ENCODE measurements around the gene CALN1.
"Not testable (repeated sequence)": the region's sequence is repeated elsewhere in the genome, so short reads cannot be mapped to it uniquely, and the experiment has no call there.

The CALN1 gene

DNA sequence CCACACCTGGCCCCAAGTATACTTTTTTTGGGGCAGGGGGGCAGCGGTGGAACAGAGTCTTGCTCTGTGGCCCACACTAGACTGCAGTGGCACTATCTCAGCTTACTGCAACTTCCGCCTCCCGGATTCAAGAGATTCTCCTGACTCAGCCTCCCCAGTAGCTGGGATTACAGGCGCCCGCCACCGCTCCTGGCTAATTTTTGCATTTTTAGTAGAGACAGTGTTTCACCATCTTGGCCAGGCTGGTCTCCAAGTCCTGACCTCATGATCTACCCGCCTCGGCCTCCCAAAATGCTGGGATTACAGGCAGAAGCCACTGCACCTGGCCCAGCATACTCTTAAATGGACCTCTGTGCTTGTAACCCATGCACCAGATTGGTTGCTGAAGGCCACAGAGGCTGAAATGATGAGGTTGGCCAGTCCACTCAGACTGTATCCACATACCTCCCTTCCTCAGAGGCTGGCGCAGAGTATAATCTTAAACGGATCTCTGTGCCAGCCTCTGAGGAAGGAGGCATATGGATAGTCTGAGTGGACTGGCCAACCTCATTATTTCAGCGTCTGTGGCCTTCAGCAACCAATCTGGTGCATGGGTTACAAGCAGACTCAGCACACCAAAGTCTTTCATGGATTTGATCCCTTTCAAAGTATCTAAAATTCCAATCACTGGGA, 3.0 kb downstream of the CALN1 start:
- no peak for DNase-seq

DNA sequence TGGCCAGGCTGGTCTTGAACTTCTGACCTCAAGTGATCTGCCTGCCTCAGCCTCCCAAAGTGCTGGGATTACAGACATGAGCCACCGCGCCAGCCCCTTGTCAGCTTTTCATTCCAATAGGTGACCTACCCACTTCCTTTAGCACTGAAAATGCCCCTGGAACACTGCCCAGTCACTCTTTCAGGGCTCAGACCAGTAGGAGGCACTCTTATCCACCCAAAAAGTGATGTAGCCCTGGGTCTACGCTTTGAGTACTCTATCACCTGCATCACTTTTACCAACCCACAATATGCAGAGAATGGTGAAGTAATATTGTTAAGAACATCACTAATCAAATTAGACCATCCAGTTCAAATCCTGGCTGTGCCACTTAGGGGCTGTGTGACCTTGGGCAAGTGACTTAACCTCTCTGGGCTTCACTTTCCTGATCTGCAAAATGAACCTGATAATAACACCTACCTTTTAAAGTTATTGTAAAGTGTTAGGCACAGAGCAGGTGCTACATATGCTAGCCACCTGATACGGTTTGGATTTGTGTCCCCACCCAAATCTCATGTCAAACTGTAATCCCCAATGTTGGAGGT, 5.2 kb downstream of the CALN1 start:
- DNase-seq, result no peak

DNA sequence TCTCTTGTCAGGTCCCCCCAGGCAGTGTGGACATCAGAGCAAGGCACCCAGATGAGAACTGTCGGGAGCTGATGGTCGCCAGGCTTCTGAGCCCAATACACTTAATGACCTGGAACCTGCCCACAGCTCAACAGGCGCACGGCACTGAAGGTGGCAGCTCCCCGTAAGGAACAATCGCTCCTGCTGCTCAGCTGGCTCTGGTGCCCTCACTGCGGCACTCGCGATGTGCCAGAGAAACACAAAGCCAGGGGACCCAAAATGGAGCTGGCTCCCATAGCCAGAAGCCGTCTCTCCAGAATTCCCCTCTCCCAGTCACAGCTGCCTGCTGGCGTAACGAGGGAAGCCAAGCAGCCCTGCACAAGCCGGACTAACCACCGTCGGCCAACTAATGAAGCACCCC, 6.3 kb downstream of the CALN1 start:
- DNase-seq, result no peak

DNA sequence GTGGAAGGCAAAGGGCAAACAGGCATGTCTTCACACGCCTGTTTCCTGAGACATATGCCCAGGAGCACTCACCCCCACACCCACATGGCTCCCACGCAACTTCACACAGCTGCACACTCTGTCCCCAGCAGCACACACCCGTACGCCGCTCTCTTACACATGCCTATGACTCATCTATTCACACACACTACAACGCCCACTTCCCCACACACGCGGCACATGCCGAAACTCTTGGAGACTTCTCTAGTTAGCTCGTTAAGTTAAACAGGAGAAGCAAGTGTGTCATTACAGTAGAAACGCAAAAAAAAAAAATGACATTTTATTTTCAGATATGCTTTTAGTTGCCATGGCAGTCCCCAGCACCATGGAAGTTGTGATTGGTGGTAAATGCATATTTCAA, 6.7 kb downstream of the CALN1 start:
- DNase-seq, result no peak

DNA sequence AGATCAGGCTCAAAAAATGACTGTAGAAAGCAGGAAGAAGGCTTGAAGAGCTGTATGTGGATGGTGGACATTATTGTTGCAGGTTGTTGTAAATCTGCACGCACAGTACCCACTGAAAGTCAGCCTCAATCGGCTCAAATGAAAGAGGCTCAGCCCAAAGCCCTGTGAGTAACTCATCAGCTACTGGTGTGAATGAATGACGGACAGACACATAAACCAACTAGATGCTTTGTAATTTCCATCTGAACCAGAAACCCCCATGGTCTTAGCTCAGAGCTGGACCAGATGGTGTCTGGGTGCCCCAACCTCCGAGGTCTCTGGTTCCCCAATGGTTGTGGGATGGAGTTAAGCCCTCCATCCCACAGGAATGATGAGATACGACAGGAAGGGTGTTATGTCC, 7.4 kb downstream of the CALN1 start:
- no peak for DNase-seq

DNA sequence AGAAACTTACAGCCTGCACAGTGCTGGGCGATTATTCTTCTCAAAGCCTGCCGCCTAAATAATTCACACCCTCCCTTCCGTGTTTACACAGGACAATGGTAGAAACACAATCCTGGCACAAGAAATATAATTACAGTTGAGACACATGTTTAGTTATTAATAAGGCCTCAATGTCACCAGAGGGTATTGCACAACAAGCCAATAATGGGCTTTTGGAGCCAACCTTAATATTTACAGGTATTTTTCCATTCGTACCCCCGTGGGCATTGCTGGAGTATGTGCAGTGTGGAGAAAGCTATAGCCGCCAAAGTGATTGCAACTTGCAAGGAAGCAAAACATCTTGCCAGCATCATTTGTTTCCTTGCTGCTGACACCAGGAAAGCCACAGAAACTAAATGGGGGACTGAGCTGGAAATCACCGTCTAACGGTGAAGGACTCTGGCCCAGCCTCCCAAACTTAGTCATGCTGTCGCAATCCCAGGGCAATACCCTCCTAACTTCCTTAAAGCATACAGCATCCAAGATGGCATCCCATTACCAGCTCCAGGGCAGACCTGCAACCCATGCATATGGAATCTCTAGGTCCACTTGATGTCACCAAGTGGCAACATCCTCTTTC, 8.6 kb downstream of the CALN1 start:
- no peak for DNase-seq

DNA sequence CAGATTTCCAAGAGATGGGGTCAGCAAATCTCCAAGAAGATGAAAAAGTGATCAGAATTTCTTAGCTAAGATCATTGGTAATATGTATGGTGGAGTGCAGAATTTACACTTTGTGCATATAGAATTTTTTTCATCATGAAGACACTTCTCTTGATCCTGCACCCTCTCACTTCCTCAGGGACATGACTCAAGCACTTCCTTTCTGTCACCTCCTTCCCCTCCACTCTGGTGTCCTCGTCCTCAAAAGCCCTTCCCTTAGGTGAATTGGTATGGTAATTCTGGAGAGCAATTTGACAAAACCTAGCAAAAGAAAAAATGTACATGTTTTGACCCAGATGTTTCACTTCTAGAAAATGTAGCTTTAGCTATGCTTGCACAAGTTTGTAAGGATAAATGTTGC, 18.1 kb downstream of the CALN1 start:
- no peak for DNase-seq

DNA sequence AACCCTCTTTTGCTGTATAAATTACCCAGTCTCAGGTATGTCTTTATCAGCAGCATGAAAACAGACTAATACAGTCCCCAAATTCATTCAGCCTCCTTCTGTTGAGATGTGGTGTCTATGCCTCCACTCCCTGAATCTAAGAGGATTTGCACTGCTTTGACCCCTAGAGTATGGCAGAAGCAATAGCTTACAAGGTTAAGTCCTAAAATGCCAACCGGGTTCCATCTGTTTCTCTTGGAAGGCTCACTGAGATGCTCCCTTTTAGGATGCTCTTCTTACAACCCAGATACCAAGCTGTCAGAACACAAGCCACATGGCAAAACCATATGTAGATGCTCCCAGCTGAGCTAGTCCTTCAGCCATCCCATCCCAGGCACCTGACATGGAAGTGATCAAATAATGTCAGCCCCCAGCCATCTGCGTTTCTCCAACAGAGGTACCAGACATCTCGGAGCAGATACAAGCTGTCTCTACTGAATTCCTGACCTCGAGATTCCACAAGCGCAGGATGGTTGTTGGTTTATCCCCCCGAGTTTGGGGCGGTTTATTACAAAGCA, 20.2 kb downstream of the CALN1 start:
- no peak for DNase-seq

DNA sequence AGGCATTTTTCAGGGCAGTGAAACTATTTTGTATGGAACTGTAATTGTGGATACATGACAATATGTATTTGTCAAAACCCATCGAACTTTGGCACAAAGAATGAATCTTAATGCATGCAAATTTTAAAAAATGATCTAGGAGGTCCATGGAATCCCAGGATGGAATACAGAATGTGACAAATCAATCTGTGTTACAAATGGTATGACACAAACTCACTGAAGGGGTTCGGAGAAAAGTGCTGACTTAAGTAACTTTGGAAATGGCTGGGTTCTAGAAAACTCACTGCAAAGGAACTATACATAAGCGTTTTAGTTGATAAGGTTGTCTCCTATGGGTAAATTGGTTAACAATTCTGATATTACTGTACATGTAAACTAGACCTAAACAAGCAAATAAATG, 26.0 kb downstream of the CALN1 start:
- no peak for DNase-seq

DNA sequence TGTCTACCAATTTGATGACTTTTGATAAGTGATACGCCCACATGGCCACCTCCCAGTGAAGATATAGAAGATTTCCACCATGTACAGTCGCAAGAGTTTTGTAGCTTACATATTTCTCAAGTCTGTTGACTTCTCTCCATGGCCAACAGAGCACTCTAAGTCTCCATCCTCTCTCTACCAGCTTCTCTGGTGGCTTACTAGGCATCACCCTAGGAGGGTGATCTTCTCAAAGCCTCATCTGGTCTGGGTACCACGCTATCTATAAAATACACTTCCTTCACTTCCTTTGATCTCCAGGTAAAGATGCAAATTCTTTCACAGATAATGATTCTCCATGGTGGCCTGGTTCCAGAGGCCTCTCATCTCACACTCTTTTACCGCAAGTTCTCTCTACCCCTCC, 49.9 kb downstream of the CALN1 start:
- DNase-seq, result no peak

DNA sequence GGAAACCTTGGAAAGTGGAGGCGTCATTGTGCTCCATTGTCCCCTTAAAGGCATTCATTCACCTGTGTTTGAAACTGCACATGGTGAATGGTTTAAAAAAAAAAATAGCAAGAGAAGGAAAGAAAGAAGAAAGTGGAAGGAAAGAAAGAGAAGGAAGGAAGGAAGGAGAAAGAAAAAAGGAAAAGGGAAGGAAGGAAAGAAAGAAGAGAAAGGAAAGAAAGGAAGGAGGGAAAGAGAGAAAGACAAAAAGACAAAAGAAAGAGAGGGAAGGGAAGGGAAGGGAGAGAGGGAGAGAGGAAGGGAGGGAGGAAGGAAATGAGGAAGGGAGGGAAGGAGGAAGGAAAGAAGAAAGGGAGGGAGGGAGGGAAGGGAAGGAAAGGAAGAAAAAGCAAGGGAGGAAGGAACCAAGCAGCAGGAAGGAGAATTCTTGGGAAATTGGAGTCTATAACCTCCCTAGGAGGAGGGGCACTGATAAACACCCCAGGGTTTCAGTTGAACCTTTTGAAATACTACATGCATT, 66.9 kb downstream of the CALN1 start:
- no peak for DNase-seq

DNA sequence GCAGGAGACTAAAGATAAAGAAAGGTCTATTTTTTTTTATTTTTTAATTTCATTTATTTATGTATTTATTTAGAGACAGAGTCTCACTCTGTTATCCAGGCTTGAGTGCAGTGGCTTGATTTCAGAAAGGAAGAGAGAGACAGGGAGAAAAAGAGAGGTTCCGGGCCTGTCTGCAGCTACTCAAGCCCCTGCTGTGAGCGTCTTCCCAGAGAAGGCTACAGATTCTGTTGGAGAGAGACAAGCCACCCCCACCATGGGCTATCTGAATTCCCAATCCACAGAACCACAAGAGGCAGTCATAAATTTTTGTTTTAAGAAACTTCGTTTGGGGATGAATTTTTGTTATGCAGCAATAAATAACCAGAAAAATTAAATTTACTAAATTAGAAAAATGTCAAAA, 68.1 kb downstream of the CALN1 start:
- no peak for DNase-seq

DNA sequence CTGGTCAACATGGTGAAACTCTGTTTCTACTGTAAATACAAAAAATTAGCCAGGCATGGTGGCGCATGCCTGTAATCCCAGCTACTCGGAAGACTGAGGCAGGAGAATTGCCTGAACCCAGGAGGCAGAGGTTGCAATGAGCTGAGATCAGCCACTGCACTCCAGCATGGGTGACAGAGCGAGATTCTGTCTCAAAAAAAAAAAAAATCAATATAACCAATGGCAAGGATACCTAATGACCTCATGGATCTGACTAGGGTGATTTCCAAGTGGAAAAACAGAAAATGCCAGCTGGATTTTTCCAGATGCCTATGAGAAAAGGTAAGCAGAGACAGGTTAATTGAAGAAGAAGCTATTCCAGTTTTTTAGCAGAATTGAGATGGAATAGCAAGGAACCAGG, 68.8 kb downstream of the CALN1 start:
- not testable (repeated sequence) for DNase-seq

DNA sequence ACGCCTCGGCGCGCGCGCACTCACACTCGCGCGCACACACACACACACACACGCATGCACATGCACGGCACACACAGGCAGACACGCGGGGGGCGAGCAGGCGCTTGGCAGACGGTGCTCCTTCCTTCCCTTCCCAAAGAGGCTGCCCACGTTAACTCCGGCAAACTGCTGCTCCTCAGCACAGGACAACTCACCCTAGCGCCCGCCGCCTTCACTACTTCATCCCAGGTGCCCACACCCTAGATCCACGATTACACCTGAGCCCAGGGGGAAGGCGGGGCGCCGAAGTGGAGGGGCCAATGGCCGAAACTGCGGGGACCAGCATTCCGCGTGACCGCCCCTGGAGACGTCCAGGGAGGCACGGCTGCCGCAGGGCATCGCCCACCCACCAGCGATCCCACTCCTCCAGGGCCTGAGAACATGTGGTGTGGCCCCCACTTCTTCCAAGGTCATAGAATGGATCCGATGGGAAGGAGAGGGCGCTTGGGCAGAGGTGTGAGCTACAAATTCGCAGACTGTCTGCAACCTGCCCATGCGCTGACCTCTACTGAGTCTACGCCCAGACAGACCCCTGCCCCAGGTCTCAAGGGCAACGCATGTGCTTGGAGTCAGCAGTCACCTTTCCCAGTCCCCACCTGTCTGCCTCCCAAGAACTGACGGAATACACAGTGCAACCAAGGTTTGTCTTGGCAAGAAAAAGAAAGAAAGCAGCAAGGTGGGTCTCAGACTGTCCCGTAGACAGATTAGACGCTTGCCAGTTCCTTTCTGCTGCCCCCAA, 74.6 kb downstream of the CALN1 start:
- peak; percentile 47 for DNase-seq

DNA sequence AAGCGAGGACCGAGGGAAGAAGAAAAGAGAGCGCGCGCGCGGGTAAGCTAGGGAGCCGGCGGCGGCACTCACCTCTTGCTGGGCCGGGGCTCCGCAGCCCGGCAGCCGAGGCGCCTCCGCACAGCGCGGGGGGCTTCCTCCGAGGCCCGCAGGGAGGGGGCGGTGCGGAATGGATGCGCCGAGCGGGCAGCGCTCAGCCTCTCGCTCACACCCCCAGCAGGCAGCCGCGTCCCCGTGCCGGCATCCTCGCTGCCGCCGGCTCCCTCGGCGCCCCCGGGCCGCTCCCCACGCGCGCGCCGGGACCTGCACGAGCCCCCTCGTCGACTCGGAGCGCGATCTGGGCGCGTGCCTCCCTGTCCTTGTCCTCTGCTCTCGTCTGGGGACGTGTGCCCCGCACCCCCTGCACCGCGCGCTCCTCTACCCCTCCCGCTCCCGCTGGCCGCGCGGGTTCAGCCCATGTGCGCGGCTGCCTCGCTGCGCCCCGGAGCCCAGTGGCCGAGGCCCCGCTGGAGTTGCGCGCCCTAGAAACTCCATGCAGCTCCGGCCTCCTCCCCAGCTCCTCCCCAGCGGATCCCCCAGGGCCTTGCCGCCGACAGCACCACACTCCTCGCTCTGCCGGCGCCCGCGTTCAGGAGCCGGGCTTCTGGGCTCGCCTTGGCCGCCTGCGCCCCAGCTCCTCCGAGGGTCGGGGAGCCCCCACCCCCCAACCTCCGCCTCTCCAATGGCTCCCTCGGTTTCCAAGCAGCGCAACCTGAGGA, 75.3 kb downstream of the CALN1 start:
- peak; percentile 47 for DNase-seq

DNA sequence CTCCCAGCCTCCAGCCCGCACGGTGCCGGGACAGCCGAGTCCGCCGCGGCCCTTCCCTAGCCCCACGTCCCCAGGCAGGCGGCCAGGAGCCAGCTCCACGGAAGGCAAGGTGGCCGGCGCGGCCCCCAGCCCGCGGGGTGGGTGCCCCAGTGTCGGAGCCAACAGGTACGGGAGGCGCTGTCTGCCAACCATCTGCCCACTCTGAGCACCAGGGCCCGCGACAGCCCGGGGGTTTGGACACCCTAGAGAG, 75.8 kb downstream of the CALN1 start:
- no peak for DNase-seq

DNA sequence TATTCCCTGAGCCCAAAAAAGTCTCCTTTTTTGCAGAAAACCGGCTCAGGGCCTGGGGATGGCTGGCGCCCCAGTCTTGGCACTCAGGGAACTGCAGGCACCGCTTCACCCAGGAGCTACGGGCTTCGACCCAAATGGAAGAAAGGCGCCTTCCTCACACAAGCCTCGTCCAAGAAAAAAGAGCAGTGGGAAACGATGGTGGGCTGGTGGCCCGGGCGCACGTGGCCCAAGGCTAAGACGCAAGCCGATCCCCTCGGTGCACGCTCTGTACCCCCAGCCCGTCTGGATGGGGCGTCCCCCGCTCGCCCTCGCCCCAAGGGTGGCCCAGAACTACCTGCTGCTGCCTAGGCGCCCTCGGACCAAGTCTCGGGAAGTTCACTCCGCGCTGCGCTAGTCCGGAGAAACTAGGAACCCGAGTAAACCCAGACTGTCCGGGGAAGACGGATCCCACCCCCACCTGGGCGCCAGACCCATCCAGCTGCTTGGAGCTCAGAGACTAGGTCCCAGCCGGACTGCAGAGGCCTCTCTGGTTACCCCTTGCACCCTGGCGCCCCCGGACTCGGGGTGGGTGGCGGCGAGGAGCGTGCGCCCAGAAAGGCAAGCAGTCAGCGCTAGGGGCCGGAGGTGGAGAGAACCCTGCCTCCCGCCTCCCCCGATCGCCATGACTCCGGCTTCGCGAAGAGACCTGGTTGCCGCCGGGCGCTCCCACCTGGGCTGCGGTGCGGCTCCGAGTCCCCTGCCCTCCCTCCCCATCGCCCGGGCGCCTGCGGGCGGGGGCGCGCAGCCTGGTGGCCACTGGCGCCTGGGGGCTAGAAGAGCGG, 76.4 kb downstream of the CALN1 start:
- DNase-seq, result no peak

DNA sequence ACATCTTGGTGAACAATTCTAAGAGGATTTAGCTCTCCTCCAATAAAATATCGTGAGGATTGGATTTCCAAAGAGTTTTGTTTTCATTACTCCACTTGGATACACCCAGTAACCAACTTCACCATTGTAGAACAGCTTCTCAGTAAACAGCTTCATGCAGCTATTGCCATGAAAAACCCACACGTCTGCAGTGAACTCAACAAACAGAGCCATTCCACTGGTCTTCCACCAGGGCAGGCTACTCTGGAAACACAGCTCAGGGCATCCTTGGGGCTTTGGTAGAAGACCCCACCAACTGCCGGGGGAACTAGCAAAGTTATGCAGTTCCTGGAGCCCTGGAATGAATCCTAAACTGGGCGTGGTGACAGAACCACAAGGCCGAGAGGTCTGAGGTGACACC, 77.4 kb downstream of the CALN1 start:
- no peak for DNase-seq

DNA sequence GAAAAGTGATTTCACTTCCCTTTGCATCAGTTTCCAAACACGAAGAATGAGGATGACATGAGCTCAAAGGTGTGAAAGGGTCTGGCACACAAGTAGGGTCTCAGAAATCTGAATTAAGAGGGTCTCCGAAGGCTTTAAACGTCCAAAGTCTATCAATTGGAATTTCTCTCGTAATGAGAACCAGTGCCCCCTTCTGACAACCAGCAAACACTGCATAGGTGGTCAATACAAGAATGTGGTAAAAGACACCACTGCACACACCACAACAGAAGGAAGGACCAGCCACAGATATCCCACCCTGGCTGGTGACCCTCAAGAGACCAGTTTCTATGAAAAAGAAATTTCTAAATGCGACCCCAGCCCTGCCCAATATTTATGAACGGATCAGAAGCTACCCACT, 78.1 kb downstream of the CALN1 start:
- no peak for DNase-seq

DNA sequence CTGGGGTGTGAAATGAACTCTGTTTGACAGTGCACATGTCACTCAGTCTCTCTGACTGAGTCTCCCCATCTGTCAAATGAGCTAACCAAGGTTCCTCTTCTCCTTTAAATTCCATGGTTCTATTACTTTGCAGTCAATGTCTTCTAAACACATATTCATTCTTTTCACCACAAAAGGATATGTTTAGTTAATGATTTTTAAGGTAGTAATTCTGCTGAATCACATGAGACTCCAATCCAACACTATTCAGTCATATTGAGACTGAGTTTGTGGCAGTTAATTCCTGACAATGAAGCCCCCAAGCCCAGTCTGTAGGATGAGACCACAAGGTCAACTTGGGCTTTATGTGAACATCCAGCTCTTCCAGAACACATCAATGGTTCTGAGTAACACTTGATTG, 85.3 kb downstream of the CALN1 start:
- no peak for DNase-seq

DNA sequence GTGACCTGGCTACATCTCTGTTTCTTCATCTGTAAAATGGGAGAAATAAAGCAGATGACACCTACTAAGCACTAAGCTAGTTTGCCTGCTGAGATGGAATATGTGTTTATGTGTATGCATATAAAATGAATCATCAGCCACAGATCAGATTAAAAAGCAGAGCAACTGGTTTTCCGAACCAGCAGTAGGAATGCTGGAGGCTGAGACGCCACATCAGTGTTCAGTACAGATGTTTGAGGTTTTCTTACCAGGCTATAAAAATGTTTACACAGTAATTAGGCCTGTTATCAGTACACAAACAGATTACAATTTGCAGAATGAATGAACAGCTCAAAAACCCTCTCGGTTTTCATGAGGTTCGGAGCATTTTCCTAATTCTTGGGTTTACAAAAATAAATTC, 85.8 kb downstream of the CALN1 start:
- DNase-seq, result no peak

DNA sequence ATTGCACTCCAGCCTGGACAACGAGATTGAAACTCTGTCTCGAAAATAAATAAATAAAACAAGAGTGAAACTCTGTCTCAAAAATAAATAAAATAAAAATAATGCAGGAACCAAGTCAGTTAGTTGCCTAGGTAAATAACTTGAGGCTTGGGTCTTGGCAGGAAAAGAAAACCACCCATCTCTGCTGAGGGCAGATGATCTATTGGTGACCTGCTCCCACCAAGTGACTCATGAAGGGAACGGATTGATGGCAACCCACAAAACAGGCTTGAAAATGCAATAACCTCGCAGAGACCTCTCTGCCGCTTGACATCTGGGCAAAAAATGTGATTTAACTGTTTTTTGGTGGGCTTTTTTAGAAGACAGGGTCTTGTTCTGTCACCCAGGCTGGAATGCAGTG, 86.6 kb downstream of the CALN1 start:
- no peak for DNase-seq
